Myocyte (in vitro differentiated cells): Measurements from ENCODE around the gene ZSCAN32. TPM values are rescaled to one million over a fixed set of nuclear protein-coding genes. Genes with fewer than 3 reads are reported as not detected.

Experiments used
- DNase-seq: peaks from one replicate; pipeline ENCODE4 v3.0.0-alpha.2; 2012; ENCODE audit warnings: low read depth
- total RNA-seq: library from RNA; depleted of rRNA; stranded (reverse); fragments of >200 nt; gene quantifications from 2 replicates; pipeline ENCODE4 v1.2.3, GENCODE V29; 2014

The ZSCAN32 gene
- total RNA-seq, 1 donor from 2014 or later = 13.4 TPM

DNA sequence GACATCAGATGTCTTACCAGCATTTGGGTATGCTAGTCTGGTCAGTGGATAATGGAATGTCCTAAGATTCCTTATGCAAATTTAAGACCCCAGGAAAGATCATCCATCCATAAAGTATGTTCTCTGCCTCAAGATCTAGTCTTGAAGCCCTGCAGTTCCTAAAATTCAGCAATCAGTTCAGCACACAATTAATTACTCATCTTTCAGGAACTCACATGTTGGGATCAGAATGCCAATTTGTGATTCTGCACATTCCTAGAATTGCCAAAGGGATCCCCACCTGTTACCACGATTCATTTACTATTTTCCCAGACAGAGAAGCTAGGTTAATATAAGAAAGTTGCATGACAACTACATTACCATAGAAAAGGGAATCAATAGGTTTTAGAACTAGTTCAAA is 41.9 kb downstream of the ZSCAN32 start:
- peak; percentile 64 for DNase-seq

GRCh38 chr16:3356118-3356517 is 44.7 kb downstream of the ZSCAN32 start:
- DNase-seq = no peak

DNA sequence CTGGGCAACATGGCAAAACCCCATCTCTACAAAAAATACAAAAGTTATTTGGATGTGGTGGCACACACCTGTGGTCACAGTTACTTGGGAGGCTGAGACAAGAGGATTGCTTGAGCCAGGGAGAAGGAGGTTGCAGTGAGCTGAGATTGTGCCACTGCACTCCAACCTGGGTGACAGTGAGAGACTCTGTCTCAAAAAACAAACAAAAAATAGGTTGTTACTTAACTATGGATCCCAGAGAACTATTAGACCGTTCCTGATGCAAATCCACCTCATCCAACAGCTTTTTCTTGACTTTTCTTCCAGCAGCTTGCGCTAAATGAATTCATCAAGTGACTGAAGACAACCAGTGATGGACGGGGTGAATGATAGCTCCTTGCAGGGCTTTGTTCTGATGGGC is 45.2 kb downstream of the ZSCAN32 start, which contains the start of gene OR2C1:
Gene OR2C1 (plus strand): TSS at position 301 of the 400 bp plus-strand sequence. CDS start 52 bp downstream, at position 353.
- no peak for DNase-seq

- DNase-seq = no peak
Observed at GRCh38 chr16:3349175-3349574, 51.6 kb downstream of the ZSCAN32 start.

DNA sequence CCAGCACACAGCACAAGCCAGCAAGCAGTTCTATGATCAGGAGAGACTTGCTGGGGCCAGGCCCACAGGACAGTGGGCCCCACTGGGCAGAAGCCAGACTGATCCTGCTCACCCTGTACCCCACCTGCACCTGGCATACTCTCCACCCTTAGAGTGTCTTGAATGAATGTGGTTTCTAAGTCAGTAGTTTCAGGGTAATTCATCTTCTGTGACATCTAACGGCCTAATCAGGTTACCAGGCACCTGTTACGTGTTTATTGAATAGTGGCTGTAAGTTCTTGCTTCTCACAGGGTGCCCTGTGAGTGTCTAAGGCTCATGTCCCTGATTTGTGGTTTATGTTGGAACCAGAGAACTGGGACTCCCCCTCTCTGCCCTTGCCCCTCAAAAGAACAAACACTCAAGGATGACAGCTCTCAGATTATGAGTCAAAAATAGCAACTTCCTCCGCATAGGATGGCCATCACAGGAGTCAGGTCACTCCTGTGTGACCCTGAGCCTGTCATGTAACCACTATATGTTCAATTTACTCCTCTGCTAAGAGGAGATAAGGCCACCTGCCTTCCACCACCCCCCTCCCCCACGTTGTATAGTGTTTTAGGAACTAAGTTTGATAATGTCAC is 52.1 kb downstream of the ZSCAN32 start:
- DNase-seq = peak; percentile 53

DNA sequence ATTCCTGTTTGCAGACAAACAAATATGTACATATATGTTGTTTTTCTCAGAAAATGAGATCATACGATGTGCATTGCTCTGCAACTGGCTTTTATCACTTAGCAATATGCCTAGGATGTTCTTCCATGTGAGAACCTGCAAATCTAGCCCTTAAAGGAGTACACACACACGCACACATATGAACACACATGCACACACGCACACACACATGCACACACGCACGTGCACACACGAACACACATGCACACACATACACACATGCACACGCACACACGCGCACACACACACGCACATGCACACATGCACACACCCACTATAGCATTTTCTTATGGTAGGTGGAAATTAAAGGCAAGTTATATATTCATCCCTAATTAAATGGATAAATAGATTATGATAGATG is 53.2 kb downstream of the ZSCAN32 start:
- DNase-seq = no peak

DNA sequence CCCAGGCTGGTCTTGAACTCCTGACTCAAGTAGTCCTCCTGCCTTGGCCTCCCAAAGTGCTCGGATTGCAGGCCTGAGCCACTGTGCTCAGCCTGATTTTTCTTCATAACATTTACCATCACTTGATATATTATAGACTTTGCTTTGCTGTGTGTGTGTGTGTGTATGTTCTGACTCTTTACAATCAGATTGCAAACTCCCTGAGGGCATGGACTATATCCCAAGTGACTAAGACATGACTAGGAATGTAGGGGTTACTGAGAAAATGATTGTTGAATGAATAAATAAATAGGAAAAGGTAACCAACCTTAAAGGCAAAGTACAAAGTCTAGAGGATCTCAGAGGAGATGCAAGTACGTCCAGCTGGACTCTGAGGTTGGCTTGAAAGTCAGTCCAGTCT is 54.8 kb downstream of the ZSCAN32 start:
- DNase-seq = no peak

Other genes with a start within 250 kb of the ZSCAN32 start
- not detected in 2 replicates for gene OR1F1, start 212.8 kb downstream of the ZSCAN32 start, total RNA-seq
- gene ZNF200, start 165.8 kb downstream of the ZSCAN32 start, total RNA-seq = 8.6 and 9.2 TPM in 2 replicates
- 0.37 and 0.99 TPM in 2 replicates for gene MEFV, start 144.4 kb downstream of the ZSCAN32 start, total RNA-seq
- 36.2 and 48.2 TPM in 2 replicates for gene ZNF263, start 117.5 kb downstream of the ZSCAN32 start, total RNA-seq
- 4.5 and 8.4 TPM in 2 replicates for gene TIGD7, start 95.6 kb downstream of the ZSCAN32 start, total RNA-seq
- 19.5 and 22.3 TPM in 2 replicates for gene ZNF75A, start 95.5 kb downstream of the ZSCAN32 start, total RNA-seq
- 0.88 TPM in 1 of 2 replicates, not detected in the other for gene OR2C1, start 45.1 kb downstream of the ZSCAN32 start, total RNA-seq
- gene ZNF174, start 211 bp upstream of the ZSCAN32 start, total RNA-seq = 20.7 and 22.7 TPM in 2 replicates
- gene ZNF597, start 42.5 kb upstream of the ZSCAN32 start, total RNA-seq = 2.2 and 2.9 TPM in 2 replicates
- 16.0 and 22.2 TPM in 2 replicates for gene NAA60, start 42.7 kb upstream of the ZSCAN32 start, total RNA-seq
- not detected in 2 replicates for gene C16orf90, start 94.5 kb upstream of the ZSCAN32 start, total RNA-seq
- 26.6 and 29.3 TPM in 2 replicates for gene CLUAP1, start 100.0 kb upstream of the ZSCAN32 start, total RNA-seq
- gene NLRC3, start 176.4 kb upstream of the ZSCAN32 start, total RNA-seq = not detected in 2 replicates
- gene SLX4, start 210.6 kb upstream of the ZSCAN32 start, total RNA-seq = 3.7 and 6.5 TPM in 2 replicates